Sciatic nerve (tissue), 2 donors: Measurements from ENCODE around the gene HLA-DQA2. TPM values are rescaled to one million over a fixed set of nuclear protein-coding genes. Genes with fewer than 3 reads are reported as not detected.
A peak's percentile ranks its signal among the peaks of the same experiment; 100 is the strongest.
"Not testable (repeated sequence)": the region's sequence is repeated elsewhere in the genome, so short reads cannot be mapped to it uniquely, and the experiment has no call there.

Source experiments
- ATAC-seq: fragments of 200-7000 bp; cut with Tn5 transposase; one replicate; pipeline ENCODE4 v1.9.1; 2020; ENCODE audit warnings: mild to moderate bottlenecking, moderate library complexity
- DNase-seq: peaks from one replicate; pipeline ENCODE4 v3.0.0-alpha.2; 2020; ENCODE audit warnings: low spot score
- intact Hi-C: fragments of 100-400 bp; cut with DNase I; formaldehyde crosslinking; loops from one replicate; pipeline ENCODE4 v1.14.2; 2022
- microRNA-seq: library from miRNA; unstranded; fragments of <30 nt; microRNA quantifications from one replicate; pipeline ENCODE4 v1.2.0, GENCODE V29; 2020
- total RNA-seq: library from RNA; stranded (reverse); fragmentation: NEBNext Ultra II Directional; extraction: Animal tissue kit (Norgen Biotek cat#: 25700); gene quantifications from one replicate; pipeline ENCODE4 v1.2.1, GENCODE V29; 2021
- donor health status: DM: no; HTN: no; CAD: no.
- donor health status: DM: no; HTN: no; CAD: no.

HLA-DQA2 gene
- total RNA-seq, 1 donor from 2014 or later, result 10.2 TPM

GRCh38 chr6:32772656-32773055 lies 31.5 kb downstream of the HLA-DQA2 start:
- no peak for ATAC-seq
- intact Hi-C loops, result no loop called here
- DNase-seq, result no peak

GRCh38 chr6:32774426-32774825 lies 33.2 kb downstream of the HLA-DQA2 start:
- DNase-seq (no peak), ATAC-seq (no peak)
- intact Hi-C loops, result no loop called here

GRCh38 chr6:32775071-32775470 lies 33.9 kb downstream of the HLA-DQA2 start:
- DNase-seq (no peak), ATAC-seq (no peak)
- intact Hi-C loops, result no loop called here

GRCh38 chr6:32779036-32779435 lies 37.8 kb downstream of the HLA-DQA2 start:
- intact Hi-C loops, result no loop called here
- DNase-seq (no peak), ATAC-seq (no peak)

- ATAC-seq, DNase-seq, intact Hi-C loops: not testable (repeated sequence)
Observed at GRCh38 chr6:32782923-32783322, 41.7 kb downstream of the HLA-DQA2 start.

- intact Hi-C loops, result no loop called here
- DNase-seq, result no peak
- ATAC-seq, result peak; percentile 88
Observed at GRCh38 chr6:32785781-32786533, 44.8 kb downstream of the HLA-DQA2 start.

- no peak for ATAC-seq
- intact Hi-C loops, result loop anchor here (10.0 kb wide), 1 partner anchor 376 kb away; no protein-coding TSS in a partner anchor
- DNase-seq, result no peak
Observed at GRCh38 chr6:32790306-32790705, 49.1 kb downstream of the HLA-DQA2 start.

- DNase-seq (no peak), ATAC-seq (no peak)
- intact Hi-C loops, result loop anchor here (10.0 kb wide), 1 partner anchor 378 kb away; no protein-coding TSS in a partner anchor
Observed at GRCh38 chr6:32792901-32793435, 51.8 kb downstream of the HLA-DQA2 start.

- intact Hi-C loops, result loop anchor here (10.0 kb wide), 1 partner anchor 380 kb away; no protein-coding TSS in a partner anchor
- DNase-seq, result no peak
- ATAC-seq, result peak; percentile 58
Observed at GRCh38 chr6:32794510-32794909, 53.3 kb downstream of the HLA-DQA2 start.

Small RNAs within 50 kb of the gene (microRNA-seq; reads per million reads assigned to microRNA genes)
- not detected for gene MIR3135B

Other genes with a start within 250 kb of the HLA-DQA2 start
- gene HLA-DRB5, start 211.1 kb upstream of the HLA-DQA2 start, total RNA-seq, result 56.6 TPM
- 82.1 TPM for gene HLA-DRB1, start 151.5 kb upstream of the HLA-DQA2 start, total RNA-seq
- gene HLA-DQA1, start 104.0 kb upstream of the HLA-DQA2 start, total RNA-seq, result 26.0 TPM
- 25.5 TPM for gene HLA-DQB1, start 74.7 kb upstream of the HLA-DQA2 start, total RNA-seq
- 13.6 TPM for gene HLA-DQB2, start 22.1 kb downstream of the HLA-DQA2 start, total RNA-seq
- 1.8 TPM for gene HLA-DOB, start 75.6 kb downstream of the HLA-DQA2 start, total RNA-seq
- gene TAP2, start 97.3 kb downstream of the HLA-DQA2 start, total RNA-seq, result 26.3 TPM
- gene PSMB8, start 102.7 kb downstream of the HLA-DQA2 start, total RNA-seq, result 39.3 TPM
- 32.8 TPM for gene TAP1, start 112.3 kb downstream of the HLA-DQA2 start, total RNA-seq
- gene PSMB9, start 112.8 kb downstream of the HLA-DQA2 start, total RNA-seq, result 41.1 TPM
- gene HLA-DMB, start 199.6 kb downstream of the HLA-DQA2 start, total RNA-seq, result 46.9 TPM
- 70.1 TPM for gene HLA-DMA, start 211.7 kb downstream of the HLA-DQA2 start, total RNA-seq
- 188 TPM for gene BRD2, start 227.2 kb downstream of the HLA-DQA2 start, total RNA-seq